Fibroblast of the conjunctiva (primary cell): ENCODE data around the gene CTNNBL1.

Source experiments
- DNase-seq: peaks from one replicate; pipeline ENCODE4 v3.0.0-alpha.2; 2010; ENCODE audit warnings: low read depth

CTNNBL1 gene

GRCh38 chr20:37880726-37881591, 187.1 kb downstream of the CTNNBL1 start:
- DNase-seq = no peak

- no peak for DNase-seq
Observed at GRCh38 chr20:37881601-37882343, 187.9 kb downstream of the CTNNBL1 start.

- DNase-seq = no peak
Observed at GRCh38 chr20:37882961-37883712, 189.3 kb downstream of the CTNNBL1 start.

GRCh38 chr20:37885042-37885441, 191.2 kb downstream of the CTNNBL1 start:
- DNase-seq = no peak

GRCh38 chr20:37885593-37886503, 192.0 kb downstream of the CTNNBL1 start:
- no peak for DNase-seq

GRCh38 chr20:37886851-37887297, 193.0 kb downstream of the CTNNBL1 start:
- DNase-seq = no peak

GRCh38 chr20:37888641-37889040, 194.8 kb downstream of the CTNNBL1 start:
- DNase-seq = no peak

- no peak for DNase-seq
Observed at GRCh38 chr20:37890108-37890507, 196.3 kb downstream of the CTNNBL1 start.

- DNase-seq = no peak
Observed at GRCh38 chr20:37890643-37891042, 196.8 kb downstream of the CTNNBL1 start.

GRCh38 chr20:37892001-37892400, 198.2 kb downstream of the CTNNBL1 start:
- no peak for DNase-seq

- DNase-seq = no peak
Observed at GRCh38 chr20:37893566-37894241, 199.9 kb downstream of the CTNNBL1 start.

GRCh38 chr20:37894454-37894853, 200.6 kb downstream of the CTNNBL1 start:
- DNase-seq = no peak

- no peak for DNase-seq
Observed at GRCh38 chr20:37895166-37895565, 201.3 kb downstream of the CTNNBL1 start.

GRCh38 chr20:37896932-37897548, 203.2 kb downstream of the CTNNBL1 start:
- no peak for DNase-seq

- DNase-seq = no peak
Observed at GRCh38 chr20:37898233-37899104, 204.6 kb downstream of the CTNNBL1 start.

- no peak for DNase-seq
Observed at GRCh38 chr20:37899105-37900045, 205.5 kb downstream of the CTNNBL1 start.

GRCh38 chr20:37901240-37901639, 207.4 kb downstream of the CTNNBL1 start:
- DNase-seq = no peak
